SHP77 treated with DMSO at 0.1 percent for 48 hours (cell line): ENCODE results near the gene FPGS.

Experiments
- DNase-seq: peaks from one replicate; lab custom pipeline; 2025; lab: John Stamatoyannopoulos, UW

FPGS gene

GRCh38 chr9:127789179-127789578 is 13.5 kb upstream of the FPGS start:
- DNase-seq: no peak

DNA sequence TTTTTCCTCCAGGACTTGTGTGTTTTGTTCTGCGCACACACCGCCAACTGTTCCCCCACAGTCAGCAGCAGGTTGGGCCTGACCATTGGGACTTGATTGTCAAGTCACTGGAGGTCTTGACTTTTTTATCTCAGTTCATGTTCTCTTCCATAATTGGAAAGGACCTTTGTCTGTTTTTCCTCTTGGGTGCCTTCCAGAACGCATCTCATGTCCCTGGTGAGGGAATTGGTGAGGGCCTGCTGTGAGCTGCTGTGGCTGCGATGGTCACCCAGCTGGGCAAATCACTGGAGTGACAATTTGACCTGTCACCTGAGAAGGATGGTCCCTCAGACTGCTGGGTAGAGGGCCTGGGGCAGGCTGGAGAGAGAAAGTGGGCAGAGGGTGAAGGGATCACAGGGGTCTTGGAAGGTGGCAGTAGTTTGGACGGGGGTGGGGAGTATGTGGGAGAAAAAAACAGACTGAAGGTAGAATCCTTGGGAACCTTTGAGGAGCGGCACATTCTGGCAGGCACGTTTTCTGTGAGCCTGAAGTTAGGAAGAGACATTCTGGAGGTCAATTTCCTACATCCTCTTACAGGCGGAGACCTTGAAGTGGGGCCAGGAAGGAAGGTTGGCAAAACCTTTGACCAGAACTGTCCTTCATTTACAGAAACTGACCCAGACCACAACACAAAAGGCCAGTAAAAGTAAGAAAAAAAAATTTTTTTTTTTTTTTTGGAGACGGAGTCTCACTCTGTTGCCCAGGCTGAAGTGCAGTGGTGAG is 12.4 kb upstream of the FPGS start:
- no peak for DNase-seq

- no peak for DNase-seq
Observed at GRCh38 chr9:127791085-127791484, 11.6 kb upstream of the FPGS start.

GRCh38 chr9:127792417-127793031 is 10.2 kb upstream of the FPGS start:
- DNase-seq: no peak

DNA sequence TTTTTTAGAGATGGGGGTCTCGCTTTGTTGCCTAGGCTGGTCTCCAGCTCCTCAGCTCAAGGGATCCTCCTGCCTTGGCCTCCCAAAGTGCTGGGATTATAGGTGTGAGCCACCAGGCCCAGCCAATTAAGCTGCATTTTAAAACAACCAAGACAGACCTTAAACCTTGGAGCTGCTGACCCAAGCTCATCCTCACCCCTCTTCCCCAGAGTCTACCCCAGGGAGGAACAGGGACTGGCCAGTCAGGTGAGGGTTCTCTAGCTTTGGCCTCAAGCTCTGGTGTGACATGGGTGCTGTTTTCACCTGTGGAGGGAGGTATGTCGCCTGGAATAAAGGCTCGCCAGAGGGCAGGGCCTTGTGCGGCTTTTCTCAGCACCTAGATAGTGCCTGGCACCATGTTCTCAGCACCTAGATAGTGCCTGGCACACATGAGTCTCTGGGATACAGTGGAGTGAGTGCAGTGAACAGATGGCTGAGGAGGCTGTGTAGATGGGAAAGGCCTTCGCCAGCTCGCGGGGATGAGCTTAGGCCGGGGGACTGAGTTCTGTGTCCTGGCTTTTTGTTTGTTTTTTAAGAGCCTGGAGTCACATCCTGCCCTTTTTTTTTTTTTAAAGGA is 9.5 kb upstream of the FPGS start:
- no peak for DNase-seq

DNA sequence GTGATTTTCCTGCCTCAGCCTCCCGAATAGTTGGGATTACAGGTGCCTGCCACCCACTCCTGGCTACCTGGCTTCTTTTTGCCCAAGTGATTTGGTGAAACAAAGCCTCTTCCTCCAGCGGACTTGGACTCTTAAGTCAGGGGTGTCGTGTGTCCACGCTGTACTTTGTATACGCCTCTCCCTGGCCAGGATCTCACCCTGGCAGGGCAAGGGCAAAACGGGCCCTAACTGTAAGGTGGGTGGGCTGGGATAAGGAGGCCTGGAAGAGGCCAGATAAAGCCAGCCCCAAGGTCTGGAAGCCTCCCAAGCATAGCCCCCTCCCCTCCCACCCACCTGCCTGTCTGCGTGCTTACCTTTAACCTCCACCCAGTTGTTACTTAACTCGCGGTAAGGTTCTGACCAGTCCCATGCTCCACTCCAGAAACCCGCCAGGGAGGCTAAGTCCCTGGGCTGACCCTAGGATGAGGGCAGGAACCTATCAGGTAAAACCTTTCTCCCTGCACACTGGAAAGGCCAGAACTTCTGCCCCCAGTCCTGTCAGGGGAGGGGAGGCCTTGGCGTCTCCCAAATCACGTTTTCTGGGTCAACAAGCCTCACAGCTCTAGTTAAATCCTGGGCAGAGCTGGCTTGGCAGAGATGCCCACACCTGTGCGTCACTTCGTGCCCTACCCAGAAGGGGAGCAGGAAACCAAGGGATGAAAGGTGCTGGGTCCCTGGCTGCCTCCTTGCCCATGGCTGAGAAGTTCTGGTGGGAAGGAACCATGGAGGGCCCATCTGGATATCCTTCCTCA is 8.5 kb upstream of the FPGS start:
- no peak for DNase-seq

GRCh38 chr9:127796225-127796813 is 6.4 kb upstream of the FPGS start:
- peak; percentile 25 for DNase-seq

- DNase-seq: no peak
Observed at GRCh38 chr9:127796852-127797370, 5.8 kb upstream of the FPGS start.

- no peak for DNase-seq
Observed at GRCh38 chr9:127801955-127802575, 617 bp upstream of the FPGS start.

GRCh38 chr9:127803507-127804352 is 1.0 kb downstream of the FPGS start:
- DNase-seq: no peak

DNA sequence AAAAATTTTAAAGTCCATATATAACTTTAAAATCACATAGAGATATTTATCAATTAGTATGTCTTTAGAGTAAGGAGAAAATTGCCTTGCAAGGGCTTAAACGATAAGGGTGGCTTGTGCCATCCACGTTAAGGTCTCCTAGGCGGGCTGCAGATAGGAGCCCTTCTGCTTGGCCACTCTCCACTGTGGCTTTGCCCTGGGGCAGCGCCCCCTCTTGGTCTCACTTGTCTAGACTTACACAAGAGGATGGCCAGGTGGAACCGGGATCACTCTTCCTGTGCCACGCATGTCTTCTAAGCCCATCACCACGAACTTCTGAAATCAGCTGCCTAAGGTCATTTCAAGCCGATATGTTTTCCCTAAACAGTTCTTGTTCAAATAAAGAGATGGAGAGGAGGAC is 2.9 kb downstream of the FPGS start:
- DNase-seq: peak; percentile 14

DNA sequence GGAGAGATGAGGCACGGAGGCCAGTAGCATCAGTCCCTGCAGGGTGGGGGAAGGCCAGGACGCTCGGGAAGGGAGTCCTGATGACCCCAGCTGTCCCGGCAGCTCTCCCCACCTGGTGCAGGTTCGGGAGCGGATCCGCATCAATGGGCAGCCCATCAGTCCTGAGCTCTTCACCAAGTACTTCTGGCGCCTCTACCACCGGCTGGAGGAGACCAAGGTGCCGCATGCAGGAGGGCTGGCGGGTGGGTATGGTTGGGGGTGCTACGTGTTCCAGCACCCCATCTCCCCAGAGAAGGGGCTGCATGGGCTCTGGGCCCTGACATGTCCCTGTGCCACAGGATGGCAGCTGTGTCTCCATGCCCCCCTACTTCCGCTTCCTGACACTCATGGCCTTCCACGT is 4.2 kb downstream of the FPGS start:
- no peak for DNase-seq

DNA sequence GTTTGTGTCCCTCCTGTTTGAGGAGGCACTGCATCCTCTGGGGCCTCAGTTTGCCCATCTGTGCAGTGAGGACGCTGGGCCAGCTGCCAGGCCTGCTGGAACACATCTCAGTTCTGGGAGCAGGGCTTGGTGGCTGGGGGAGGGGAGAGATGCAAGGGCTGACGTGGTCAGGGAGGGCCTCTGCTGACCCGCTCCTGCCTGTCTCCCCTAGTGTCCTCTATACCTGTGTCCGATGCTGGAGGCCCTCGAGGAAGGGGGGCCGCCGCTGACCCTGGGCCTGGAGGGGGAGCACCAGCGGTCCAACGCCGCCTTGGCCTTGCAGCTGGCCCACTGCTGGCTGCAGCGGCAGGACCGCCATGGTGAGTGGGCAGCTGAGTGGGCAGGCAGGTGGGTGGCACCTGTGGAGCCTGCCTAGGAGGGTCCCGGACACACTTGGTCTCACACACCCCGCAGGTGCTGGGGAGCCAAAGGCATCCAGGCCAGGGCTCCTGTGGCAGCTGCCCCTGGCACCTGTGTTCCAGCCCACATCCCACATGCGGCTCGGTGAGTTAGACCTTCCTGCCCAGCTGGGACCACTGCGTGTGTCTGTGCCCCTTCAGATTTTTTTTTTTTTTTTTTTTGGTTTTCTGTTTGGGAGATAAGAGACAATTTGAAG is 5.8 kb downstream of the FPGS start:
- no peak for DNase-seq

DNA sequence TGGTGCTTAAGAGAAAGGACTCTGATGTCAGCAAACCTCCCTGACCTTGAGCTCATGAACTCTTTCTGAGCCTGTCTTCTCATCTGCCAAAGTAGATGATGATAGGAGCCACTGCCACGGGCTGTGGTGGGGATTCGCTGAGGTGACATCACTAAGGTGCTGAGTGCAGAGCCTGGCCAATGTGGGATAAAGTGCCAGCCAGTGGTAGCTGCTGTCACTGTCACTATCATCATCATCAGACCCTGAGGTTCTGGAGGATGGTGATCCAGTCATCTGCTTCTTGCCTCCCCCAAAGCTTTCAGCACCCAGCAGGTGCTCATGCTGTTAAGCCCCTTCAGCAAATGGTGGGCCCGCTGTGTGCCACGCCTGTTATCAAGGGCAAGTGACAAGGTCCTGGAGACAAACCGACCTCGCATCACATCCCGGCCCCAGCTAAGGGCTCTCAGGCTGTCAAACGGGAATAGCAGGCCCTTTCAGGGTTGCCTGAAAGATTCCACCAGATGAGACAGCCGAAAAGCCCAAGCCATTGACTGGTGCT is 6.4 kb downstream of the FPGS start:
- no peak for DNase-seq

- no peak for DNase-seq
Observed at GRCh38 chr9:127809540-127810377, 7.1 kb downstream of the FPGS start.

- DNase-seq: no peak
Observed at GRCh38 chr9:127810378-127811187, 7.9 kb downstream of the FPGS start.

- DNase-seq: no peak
Observed at GRCh38 chr9:127812011-127812410, 9.3 kb downstream of the FPGS start.
